ENCODE results near the gene GSX1.
"Not testable (repeated sequence)": the region's sequence is repeated elsewhere in the genome, so short reads cannot be mapped to it uniquely, and the experiment has no call there.

Gene GSX1

DNA sequence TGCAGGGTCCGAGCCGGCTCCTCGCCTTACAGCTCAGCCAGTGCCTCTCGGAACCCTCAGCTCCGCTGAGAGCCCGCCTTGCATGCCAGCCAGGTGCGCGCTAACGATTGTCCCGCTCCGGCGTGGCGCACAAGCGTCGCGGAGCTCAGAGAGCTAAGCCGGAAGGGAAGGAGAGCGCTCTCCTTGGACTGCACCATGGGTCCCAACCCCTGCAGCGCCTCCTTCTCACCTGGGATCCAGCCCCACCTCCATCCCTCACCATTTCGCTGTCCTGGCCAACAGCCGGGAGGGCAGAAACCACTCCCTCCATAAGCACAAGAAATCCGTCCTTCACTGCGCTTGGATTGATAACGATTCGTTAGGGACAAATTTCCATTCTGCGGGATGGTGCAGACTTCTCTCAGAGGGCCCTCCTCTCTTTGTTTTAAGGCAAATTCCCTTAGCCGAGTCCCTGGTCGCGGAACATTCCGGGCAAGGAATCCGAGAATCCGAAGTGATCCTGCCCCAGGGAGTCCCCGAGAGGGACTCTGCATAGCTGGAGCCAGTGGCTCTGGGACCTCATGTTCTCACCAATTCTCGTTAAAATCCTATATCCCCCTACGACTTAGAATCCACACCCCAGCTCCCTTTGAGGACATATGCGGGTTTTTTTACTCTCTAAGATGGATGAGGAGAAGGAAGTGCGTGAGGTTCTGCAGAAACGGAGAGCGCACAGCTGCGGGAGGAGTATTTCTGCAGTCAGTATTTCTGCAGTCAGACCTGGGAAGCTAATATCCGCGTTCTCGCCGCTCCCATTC, 2.8 kb downstream of the GSX1 start:
- DNase-seq, result peak; percentile 22

DNA sequence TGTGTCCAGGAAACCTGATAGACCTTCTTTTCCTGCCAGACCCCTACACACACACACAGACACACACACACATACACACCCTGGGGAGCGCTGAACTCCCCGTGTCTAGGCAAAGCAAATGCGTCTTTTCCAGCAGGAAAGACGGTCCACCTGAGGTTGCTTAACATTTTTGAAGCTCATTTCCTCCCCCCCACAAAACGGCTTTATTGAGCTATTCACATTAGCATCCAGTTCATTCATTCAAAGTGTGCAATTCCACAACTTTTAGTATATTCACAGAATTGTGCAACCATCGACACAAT, 3.4 kb downstream of the GSX1 start:
- DNase-seq, result peak; percentile 1

- DNase-seq, result peak; percentile 19
These were observed 4.4 kb downstream of the GSX1 start for GRCh38 chr13:27796544-27797227.

DNA sequence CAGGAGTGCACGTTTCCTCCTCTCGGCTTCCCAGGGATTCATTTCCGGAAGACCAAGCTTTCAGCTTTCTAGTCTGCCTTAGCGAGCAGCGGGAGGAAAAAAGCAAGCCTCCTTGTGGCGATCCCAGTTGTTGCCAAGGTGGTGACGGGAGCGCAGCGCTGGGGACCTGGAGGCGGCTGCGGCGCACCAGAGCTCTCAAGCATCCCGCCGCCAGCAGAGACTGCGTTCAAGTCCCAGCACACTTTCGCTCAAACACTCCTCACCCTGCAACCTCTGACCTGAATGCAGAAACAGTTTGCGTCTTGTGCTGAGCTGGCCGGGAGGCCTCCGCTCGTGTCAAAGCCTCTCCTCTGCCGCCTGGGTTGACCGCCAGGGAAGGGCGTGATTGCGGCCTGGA, 4.9 kb downstream of the GSX1 start:
- DNase-seq, result peak; percentile 36

- DNase-seq, result no peak
These were observed 14.6 kb downstream of the GSX1 start for GRCh38 chr13:27806744-27807387.

- no peak for DNase-seq
These were observed 16.7 kb downstream of the GSX1 start for GRCh38 chr13:27808851-27809550.

- DNase-seq, result no peak
These were observed 17.7 kb downstream of the GSX1 start for GRCh38 chr13:27810009-27810408.

DNA sequence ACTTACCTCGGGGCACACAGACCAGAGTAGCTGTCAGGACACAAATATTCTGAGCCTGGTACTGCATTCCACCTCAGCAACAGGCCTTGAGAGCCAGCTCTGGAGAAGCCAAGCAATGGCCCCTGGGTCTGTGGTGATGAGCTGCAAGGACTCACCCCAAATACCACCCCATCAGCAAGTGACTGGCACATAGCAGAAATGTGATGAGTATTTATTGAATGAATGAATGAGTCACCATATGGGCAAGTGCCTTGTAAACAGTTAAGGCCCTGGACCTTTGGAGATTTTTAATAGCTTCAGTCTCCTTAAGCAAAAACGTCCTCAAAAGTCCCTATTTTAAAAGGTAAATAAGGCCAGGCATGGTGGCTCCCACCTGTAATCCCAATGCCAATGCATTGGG, 18.2 kb downstream of the GSX1 start:
- DNase-seq, result no peak

DNA sequence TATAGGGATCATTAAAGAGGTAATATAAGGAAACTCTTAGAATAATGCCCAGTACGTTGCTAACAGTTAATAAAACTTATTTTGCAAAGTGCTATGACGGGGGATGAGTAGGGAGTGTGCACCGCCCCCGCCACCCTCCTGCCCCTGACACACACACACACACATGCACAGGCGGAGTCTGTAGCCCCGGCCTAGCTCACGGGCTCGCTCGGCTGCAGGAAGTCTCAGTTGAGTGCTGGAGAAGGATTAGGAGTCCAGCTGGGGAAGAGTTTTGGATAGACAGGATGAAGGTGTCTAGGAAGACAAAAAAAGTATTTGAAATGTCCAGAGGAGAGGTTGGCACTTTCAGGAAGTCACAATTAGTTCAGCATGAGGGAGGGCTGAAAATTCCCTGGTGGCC, 21.5 kb downstream of the GSX1 start:
- no peak for DNase-seq

DNA sequence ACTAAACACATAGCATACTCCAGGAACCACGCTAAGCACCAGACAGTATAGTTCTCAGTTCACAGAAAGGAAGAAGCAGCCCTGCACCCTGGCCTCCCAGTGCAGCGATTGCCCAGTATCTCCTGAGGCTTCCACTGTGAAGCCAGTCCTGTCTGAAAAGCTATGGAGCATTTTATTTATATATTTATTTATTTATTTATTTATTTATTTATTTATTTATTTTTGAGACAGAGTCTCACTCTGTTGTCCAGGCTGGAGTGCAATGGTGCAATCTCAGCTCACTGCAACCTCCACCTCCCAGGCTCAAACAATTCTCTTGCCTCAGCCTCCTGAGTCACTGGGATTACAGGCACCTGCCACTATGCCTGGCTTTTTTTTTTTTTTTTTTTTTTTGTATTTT, 25.5 kb downstream of the GSX1 start:
- DNase-seq, result not testable (repeated sequence)

- DNase-seq, result no peak
These were observed 28.5 kb downstream of the GSX1 start for GRCh38 chr13:27820524-27821482.

- no peak for DNase-seq
These were observed 29.3 kb downstream of the GSX1 start for GRCh38 chr13:27821566-27821965.

GRCh38 chr13:27822258-27822872, 30.1 kb downstream of the GSX1 start:
- no peak for DNase-seq

DNA sequence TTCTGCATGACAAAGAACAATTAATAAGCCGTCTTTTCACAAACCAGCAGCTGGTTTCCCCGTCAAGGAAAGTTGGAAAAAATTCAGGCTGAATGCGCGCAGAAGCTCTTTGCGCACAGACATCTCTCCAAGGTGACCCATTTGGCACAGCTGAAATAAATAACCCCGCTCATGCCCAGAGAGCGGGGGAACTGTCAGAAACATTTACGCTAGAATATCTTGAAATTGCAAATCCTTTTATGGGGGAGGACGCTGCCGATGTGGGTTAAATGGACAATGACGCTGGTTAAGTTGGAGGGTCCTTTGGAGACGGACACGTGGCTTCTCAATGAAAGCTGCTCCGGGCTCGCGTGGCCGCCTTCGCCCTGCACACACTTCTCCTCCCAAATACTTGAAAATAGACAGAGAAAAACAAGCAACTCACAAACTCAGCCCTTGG, 30.6 kb downstream of the GSX1 start:
- no peak for DNase-seq

- DNase-seq, result no peak
These were observed 31.8 kb downstream of the GSX1 start for GRCh38 chr13:27824121-27824520.

DNA sequence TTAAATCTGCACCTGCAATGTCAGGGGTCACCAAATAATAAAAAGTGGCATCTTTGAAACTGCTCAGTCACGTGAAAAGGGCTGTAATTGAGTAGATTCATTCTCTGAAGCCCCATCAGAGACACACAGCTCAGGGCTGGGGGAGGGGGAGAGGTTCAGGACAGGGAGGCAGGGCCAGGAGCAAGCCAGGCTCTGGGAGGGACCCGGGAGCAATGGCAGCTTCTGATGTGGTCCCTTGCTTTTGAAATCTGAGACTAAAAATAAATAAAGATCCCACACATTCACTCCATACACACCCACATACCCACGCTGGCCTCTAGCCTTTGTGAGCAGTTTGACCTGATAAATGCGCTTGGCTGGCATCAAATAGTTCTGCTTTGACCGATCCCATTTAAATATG, 32.8 kb downstream of the GSX1 start:
- DNase-seq, result no peak

DNA sequence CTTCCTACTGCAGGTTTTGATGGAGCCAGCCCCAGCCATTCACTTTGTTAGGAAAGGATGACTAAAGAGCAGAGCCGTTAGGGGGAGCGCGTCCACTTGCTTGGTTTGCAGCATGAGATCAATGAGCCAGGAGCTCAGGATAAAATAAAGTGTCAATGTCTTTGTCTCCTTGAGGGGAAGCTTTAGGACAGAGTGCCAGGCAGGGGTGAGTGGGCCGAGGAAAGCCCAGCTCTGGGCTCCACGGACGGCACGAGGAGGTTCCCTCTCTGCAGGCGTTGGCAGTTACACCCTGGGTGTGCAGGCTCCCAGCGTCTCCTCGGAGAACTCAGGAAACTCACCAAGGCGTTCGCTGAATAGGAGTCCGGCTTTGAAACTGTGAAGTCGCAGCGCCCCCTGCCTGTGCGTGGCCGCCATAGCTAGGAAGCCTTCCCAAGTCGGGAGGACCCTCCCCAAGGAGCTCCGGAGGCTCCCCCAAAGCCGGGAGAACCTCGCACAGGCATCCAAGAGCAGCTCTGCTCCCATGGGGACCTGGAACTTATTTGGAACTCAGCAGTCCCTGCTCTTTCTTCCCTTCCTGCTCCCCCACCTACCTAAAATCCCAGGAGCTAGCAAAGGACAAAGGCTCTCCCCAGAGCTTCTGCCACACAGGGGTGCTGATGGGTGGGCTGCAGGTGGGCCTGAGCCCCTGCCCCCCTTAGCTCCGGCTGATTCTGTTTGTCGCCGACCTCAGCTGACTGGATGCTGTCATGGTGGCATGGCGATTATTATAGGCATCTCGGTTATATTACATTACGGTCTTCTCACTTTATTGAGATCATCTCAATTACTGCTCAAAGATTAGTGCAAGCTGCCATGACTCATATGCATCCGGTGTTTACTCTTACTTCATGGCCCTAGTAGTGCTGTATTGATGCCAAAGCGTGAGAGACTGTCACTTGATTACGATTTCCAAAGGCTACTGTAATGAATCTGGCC, 34.4 kb downstream of the GSX1 start:
- peak; percentile 88 for DNase-seq

DNA sequence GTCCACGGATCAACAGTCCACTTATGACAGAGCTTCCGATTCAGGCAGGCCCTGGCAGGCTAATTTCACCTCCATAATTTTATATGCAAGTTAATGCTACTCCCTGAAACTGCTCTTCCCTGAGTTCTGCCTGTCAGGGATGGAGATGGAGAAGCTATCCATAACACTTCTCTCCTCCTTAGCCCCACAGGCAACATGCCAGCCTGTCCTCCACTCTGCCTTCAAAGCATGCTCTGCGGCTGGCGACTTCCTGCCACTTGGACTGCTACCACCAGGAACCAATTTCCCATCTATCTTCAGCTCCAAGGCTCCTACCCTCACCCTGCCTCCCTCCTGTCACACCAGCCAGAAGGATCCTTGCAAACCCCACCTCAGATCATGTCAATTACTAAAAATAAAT, 35.4 kb downstream of the GSX1 start:
- no peak for DNase-seq

- peak; percentile 87 for DNase-seq
These were observed 37.7 kb downstream of the GSX1 start for GRCh38 chr13:27830010-27830409.

DNA sequence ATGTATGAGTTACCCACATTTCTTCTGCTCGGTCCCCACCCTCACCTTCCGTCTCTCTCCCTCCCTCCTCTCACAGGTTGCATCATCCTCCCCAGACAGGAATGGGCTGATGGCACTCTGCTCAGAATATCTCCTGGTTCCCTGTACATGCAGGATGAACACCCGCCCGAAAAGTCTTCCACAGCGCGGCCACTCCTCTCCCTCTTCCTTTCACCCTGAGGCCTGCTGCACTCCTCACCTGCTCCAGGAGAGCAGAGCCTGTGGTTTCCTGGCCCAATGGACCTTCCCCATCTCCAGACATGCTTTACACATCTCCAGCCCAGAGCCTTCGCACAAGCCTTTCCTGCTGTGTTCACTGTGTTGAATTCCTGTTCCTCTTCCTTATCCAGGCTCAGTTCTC, 40.9 kb downstream of the GSX1 start:
- DNase-seq, result no peak

DNA sequence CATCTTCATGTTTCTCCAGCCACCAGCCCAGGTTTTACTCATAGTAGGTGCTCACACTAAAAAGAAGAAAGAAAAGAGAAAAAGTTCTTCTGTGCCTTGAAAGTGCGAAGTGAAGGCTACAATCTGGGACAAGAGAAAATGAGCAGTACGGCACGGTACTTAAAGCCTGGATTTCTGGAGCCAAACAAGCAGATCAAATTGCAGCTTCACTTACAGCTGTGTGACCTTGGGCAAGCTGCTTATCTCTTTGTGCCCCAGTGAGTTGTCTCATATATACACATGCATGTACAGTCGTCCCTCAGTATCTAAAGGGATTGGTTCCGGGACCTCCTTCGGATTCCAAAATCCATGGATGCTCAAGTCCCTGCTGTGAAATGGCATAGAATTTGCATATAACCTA, 41.8 kb downstream of the GSX1 start:
- DNase-seq, result no peak
